ENCODE measurements around the gene CMTM4.
"Not testable (repeated sequence)": the region's sequence is repeated elsewhere in the genome, so short reads cannot be mapped to it uniquely, and the experiment has no call there.

The CMTM4 gene

DNA sequence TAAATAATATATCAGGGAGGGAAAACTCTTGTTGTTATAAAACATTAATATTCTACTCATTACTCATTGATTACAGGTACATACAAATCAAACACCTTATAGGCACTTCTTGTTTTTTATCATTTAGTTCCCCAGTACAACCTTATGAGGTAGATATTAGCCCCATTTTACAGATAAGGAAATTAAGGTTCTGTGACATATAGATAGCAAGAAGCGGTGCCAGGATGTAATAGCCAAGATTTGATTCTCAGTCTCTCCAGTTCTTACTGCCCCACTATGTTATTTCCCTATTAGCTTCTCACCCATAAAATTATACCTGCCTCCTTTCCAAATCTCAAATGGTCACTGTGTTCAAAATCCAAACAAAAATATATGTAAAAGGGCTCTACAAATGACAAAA is 55.2 kb downstream of the CMTM4 start:
- DNase-seq (ENCODE audit: low read depth in 2 of 2), result no peak

- no peak for DNase-seq (ENCODE audit: low read depth in 2 of 2)
Observed at GRCh38 chr16:66640724-66641314, 55.7 kb downstream of the CMTM4 start.

GRCh38 chr16:66639091-66639885 is 57.3 kb downstream of the CMTM4 start:
- no peak for DNase-seq (ENCODE audit: low read depth in 2 of 2)

DNA sequence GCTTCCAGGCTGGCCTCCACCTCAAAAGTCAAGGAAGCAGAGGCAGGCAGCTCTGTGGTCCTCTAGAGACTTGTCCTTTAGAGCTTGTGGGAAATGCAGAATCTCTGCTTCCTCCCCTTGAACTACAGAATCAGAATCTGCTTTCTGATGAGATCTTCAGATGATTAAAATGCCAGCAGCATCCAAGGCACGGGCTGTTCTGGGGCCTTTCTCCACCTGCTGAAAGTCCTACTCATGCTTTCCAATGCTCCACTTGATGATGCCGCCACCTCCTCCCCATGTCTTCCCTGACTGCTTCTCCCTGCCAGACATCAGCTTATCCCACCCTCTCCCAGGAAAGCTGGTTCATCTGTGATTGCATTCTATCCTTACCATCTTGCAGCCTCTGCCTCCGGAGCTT is 58.7 kb downstream of the CMTM4 start:
- DNase-seq (ENCODE audit: low read depth in 2 of 2), result no peak

DNA sequence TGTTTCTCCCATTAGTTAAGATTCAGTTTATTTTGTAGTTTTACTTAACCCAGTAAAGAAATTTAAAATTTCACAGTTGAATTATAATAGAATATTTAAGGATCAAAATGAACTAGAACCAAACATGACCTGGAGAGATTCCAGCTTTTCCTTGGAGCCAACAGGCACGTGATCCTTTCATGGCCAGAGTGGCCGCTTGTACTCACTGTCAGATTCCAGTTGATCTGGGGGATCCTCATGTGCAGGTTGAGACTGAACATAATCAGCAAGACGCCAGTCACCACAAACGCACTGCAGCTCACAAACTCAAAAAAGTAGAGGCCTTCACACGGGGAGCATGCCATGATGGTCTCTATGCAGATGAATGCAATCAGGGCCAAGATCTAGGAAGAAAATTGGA is 60.3 kb downstream of the CMTM4 start:
- DNase-seq (ENCODE audit: low read depth in 2 of 2), result no peak

DNA sequence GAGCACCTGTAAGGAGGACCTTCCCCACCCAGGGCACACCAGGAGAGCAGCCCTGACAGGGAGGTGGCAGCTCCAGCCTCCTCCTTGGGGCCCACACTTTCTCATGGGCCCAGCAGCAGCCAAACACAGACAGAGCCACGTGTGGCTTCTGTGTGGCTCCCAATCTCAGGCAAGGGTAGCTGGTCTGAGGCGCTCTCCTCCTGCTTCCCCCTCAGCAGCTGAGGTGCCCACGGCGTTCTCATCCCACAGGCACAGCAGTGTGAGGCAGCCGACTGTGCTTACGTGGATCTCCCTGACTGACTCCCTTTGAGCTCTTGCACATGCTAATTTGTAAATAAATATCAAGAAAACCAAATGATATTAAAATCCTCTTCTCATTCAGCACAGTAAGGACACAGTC is 61.1 kb downstream of the CMTM4 start:
- DNase-seq (ENCODE audit: low read depth in 2 of 2), result no peak

GRCh38 chr16:66634527-66635196 is 61.9 kb downstream of the CMTM4 start:
- DNase-seq (ENCODE audit: low read depth in 2 of 2), result no peak

DNA sequence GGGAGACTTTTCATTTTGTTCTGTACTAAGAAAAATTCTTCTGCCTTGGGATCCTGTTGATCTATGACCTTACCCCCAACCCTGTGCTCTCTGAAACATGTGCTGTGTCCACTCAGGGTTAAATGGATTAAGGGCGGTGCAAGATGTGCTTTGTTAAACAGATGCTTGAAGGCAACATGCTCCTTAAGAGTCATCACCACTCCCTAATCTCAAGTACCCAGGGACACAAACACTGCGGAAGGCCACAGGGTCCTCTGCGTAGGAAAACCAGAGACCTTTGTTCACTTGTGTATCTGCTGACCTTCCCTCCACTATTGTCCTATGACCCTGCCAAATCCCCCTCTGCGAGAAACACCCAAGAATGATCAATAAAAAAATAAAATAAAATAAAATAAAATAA is 65.0 kb downstream of the CMTM4 start:
- DNase-seq (ENCODE audit: low read depth in 2 of 2), result not testable (repeated sequence)

DNA sequence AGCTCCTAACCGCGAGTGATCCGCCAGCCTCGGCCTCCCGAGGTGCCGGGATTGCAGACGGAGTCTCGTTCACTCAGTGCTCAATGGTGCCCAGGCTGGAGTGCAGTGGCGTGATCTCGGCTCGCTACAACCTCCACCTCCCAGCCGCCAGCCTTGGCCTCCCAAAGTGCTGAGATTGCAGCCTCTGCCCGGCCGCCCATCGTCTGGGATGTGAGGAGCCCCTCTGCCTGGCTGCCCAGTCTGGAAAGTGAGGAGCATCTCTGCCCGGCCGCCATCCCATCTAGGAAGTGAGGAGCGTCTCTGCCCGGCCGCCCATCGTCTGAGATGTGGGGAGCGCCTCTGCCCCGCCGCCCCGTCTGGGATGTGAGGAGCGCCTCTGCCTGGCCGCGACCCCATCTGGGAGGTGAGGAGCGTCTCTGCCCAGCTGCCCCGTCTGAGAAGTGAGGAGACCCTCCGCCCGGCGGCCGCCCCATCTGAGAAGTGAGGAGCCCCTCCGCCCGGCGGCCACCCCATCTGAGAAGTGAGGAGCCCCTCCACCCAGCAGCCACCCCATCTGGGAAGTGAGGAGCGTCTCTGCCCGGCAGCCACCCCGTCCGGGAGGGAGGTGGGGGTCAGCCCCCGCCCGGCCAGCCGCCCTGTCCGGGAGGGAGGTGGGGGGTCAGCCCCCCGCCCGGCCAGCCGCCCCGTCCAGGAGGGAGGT is 65.8 kb downstream of the CMTM4 start:
- not testable (repeated sequence) for DNase-seq (ENCODE audit: low read depth in 2 of 2)

- no peak for DNase-seq (ENCODE audit: low read depth in 2 of 2)
Observed at GRCh38 chr16:66629856-66630255, 66.7 kb downstream of the CMTM4 start.

GRCh38 chr16:66627611-66628378 is 68.7 kb downstream of the CMTM4 start:
- DNase-seq (ENCODE audit: low read depth in 2 of 2), result not testable (repeated sequence)

- DNase-seq (ENCODE audit: low read depth in 2 of 2), result no peak
Observed at GRCh38 chr16:66623755-66624154, 72.8 kb downstream of the CMTM4 start.

- no peak for DNase-seq (ENCODE audit: low read depth in 2 of 2)
Observed at GRCh38 chr16:66622863-66623262, 73.7 kb downstream of the CMTM4 start.

- DNase-seq (ENCODE audit: low read depth in 2 of 2), result no peak
Observed at GRCh38 chr16:66621973-66622372, 74.6 kb downstream of the CMTM4 start.

GRCh38 chr16:66620429-66620795 is 76.1 kb downstream of the CMTM4 start:
- DNase-seq (ENCODE audit: low read depth in 2 of 2), result no peak

GRCh38 chr16:66619534-66620428 is 76.8 kb downstream of the CMTM4 start:
- no peak for DNase-seq (ENCODE audit: low read depth in 2 of 2)

DNA sequence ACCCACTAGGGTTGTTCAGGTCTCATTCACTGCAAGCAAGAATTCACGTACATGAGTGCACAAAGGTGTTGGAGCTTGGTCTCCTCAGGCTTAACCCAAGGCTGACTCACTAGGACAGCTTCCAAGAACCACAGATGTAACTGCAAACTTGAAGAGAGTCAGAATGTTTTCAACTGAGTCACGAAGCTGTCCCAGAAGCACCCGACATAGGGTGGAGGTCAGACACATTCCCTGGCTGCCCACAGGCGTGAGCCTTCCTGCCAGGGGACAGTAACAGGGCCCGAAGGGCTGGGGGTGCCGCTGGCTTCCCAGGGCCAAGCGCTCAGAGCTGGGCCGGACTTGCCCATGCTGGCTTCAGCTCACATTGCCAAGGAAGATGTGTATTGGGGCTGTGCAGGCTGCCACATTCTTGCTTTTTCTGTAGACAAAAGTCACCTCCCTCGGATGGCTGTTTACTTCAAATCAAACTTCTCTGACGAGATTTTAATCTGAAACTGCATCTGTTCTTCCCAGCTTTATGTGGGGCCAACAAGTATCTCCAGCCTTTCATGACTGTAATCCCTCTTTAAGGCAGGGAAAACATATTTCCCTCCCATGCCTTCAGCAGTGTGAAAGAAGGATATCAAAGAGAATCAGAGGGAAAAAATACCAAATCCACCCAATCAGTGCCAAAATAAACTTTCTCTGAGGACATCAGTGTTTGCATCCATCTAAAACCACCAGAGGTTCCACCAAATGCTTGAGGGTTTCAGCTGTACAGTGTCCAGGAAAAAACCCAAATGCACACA is 77.8 kb downstream of the CMTM4 start:
- no peak for DNase-seq (ENCODE audit: low read depth in 2 of 2)

GRCh38 chr16:66617728-66618127 is 78.8 kb downstream of the CMTM4 start:
- DNase-seq (ENCODE audit: low read depth in 2 of 2), result no peak

DNA sequence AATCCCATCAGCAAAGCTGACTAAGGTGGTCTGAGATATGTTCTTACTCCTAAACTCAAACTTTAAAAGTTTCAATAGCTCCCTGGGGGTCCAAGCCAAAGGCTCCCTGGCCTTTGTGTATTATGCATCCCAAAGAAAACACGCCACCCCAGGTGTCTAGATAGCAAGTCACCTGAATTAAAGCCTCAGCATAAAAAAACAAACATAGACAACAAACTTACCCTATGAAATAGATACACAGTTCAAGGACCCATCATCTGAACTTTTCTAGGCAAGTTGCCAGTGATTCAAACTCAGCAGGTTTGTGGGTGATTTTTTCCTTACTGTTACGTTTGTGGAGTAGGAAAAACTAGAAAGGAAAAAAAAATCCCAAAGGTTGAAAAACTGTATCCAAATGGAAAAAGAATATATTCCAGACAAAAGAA is 79.5 kb downstream of the CMTM4 start:
- DNase-seq (ENCODE audit: low read depth in 2 of 2), result no peak

DNA sequence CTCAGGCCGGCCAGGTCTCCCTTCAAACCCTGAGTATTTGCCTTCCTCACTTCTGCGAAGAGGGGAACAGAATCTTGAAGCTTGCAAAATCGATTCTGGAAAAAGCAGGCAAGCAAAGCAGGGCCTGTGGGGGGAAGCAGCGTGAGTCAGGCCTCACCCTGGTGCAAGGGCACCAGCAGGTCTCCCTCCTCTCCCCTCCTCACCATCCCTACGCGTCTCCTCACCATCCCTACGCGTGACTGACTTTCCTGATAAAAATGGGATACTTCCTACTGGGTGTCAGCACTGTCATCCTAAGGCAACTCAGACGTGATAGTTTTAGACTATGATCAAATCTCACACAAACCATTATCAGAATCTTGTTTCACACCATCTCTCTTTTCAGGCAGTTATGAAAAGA is 80.0 kb downstream of the CMTM4 start:
- DNase-seq (ENCODE audit: low read depth in 2 of 2), result no peak
